Endothelial cell of umbilical vein (primary cell): Measurements from ENCODE around the gene STRN3.

Experiments used
- POLR2A ChIP-seq: IDR thresholded peaks from 2 replicates; pipeline ENCODE4 v1.6.1; 2012; ENCODE audit warnings: low read depth, mild to moderate bottlenecking, control low read depth, low read length
- POLR2AphosphoS5 ChIP-seq: IDR thresholded peaks from 2 replicates; pipeline ENCODE4 v1.6.1; 2012; ENCODE audit warnings: low read depth, mild to moderate bottlenecking, control low read depth, low read length, moderate library complexity; ENCODE audit not compliant: insufficient read depth
- TF ChIP-seq, protein P1 (sequence below), 2 donors: IDR thresholded peaks; 1 replicate in 1 of 2; 2 replicates in 1 of 2; pipeline ENCODE4 v1.5.1; 2011; ENCODE audit warnings: low read length in 2 of 2, mild to moderate bottlenecking in 2 of 2, moderate library complexity in 2 of 2, control low read depth in 1 of 2, inconsistent platforms in 1 of 2, low read depth in 1 of 2; ENCODE audit not compliant: insufficient read depth in 1 of 2; ENCODE audit errors: extremely low read depth in 1 of 2

- no peak for TF ChIP-seq POLR2A
- TF ChIP-seq, protein P1, sequence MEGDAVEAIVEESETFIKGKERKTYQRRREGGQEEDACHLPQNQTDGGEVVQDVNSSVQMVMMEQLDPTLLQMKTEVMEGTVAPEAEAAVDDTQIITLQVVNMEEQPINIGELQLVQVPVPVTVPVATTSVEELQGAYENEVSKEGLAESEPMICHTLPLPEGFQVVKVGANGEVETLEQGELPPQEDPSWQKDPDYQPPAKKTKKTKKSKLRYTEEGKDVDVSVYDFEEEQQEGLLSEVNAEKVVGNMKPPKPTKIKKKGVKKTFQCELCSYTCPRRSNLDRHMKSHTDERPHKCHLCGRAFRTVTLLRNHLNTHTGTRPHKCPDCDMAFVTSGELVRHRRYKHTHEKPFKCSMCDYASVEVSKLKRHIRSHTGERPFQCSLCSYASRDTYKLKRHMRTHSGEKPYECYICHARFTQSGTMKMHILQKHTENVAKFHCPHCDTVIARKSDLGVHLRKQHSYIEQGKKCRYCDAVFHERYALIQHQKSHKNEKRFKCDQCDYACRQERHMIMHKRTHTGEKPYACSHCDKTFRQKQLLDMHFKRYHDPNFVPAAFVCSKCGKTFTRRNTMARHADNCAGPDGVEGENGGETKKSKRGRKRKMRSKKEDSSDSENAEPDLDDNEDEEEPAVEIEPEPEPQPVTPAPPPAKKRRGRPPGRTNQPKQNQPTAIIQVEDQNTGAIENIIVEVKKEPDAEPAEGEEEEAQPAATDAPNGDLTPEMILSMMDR (IDR thresholded peaks at IDR 0.05; ENCODE audit: extremely low read depth in 1 of 2, insufficient read depth in 1 of 2, low read depth in 1 of 2, low read length in 2 of 2), result no peak
- TF ChIP-seq POLR2AphosphoS5, result no peak
These were observed 165.0 kb downstream of the STRN3 start for GRCh38 chr14:30861200-30861599.
